Skeletal muscle satellite cell (primary cell): ENCODE results near the gene TMCO6. TPM values are rescaled to one million over a fixed set of nuclear protein-coding genes. Genes with fewer than 3 reads are reported as not detected.
A peak's percentile ranks its signal among the peaks of the same experiment; 100 is the strongest.
"Not testable (repeated sequence)": the region's sequence is repeated elsewhere in the genome, so short reads cannot be mapped to it uniquely, and the experiment has no call there.

Experiments
- H3K27me3 ChIP-seq: 2 replicates; pipeline ENCODE4 v1.7.0; 2013; ENCODE audit warnings: low read length; ENCODE audit not compliant: control insufficient read depth, insufficient read depth
- H3K36me3 ChIP-seq: 2 replicates; pipeline ENCODE4 v1.7.0; 2013; ENCODE audit warnings: mild to moderate bottlenecking, control low read depth, low read length; ENCODE audit not compliant: insufficient read depth
- H3K4me1 ChIP-seq: 2 replicates; pipeline ENCODE4 v1.7.0; 2013; ENCODE audit warnings: low read length; ENCODE audit not compliant: control insufficient read depth, insufficient read depth
- H3K4me2 ChIP-seq: 2 replicates; pipeline ENCODE4 v1.7.0; 2013; ENCODE audit warnings: mild to moderate bottlenecking, low read length
- H3K4me3 ChIP-seq: 2 replicates; pipeline ENCODE4 v1.7.0; 2013; ENCODE audit warnings: low read length
- H3K9ac ChIP-seq: 2 replicates; pipeline ENCODE4 v1.7.0; 2013; ENCODE audit warnings: mild to moderate bottlenecking, low read depth, low read length, moderate library complexity
- H3K9me3 ChIP-seq: replicated peaks from 2 replicates; pipeline ENCODE4 v1.7.0; 2013; ENCODE audit warnings: mild to moderate bottlenecking, control low read depth, low read length
- total RNA-seq: library from RNA; depleted of rRNA; stranded (reverse); fragments of >200 nt; gene quantifications from 2 replicates; pipeline ENCODE4 v1.2.3, GENCODE V29; 2012; rRNA removed

Gene TMCO6
- total RNA-seq = 20.3 and 29.1 TPM in 2 replicates

DNA sequence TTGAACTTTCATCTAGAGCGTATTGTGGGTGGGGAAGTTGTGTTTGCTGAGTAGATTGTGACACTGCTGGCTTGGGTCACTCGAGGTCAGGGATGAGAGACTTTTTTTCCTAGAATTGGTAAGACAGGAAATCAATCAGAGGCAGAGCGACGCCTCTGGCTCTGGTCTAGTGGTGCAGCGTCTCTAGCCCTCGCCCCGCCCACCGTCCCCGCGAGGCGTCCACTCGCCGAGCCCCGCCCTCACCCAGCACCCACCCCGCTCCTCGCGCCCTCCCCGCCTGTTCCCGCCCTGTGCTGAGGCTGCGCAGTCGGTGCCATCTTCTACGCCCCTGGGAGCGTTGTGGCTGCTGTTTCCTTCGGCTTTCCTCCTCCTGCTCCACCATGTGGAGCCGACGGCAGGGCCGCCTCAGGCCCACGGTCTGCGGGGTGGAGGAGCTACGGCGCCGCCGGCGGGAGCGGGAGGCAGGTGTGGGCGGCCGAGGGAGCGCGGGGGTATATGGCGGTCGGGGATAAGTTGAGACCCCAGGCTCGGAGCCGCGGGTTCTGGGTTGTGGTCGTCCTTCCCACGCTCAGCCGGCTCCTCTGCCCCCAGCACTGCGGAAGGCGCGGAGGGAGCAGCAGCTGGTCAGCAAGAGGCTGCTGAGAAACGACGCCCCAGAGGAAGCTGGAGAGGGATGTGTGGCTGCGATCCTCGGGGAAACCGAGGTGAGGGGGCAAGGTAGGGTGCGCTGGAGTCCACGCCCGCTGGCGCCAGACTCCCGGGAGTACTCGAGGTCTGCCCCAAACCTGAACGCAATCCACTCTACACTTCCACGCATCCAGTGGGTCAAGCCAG lies at the start of gene TMCO6:
Gene TMCO6 (plus strand): TSS at position 304 of the 834 bp plus-strand sequence. CDS start 77 bp downstream, at position 381.
- peak within 1 kb of the TSS; percentile 87 for H3K9ac ChIP-seq
- no peaks in the 10 kb centered on the region for H3K9me3 ChIP-seq
- H3K4me3 ChIP-seq = peak within 1 kb of the TSS; percentile 85

GRCh38 chr5:140590861-140591260 lies 48.4 kb upstream of the TMCO6 start:
- Histone ChIP-seq H3K27me3 (peaks cover 3% of the 10 kb centered on the region), H3K36me3 (no peaks in the 10 kb centered on the region), H3K4me3 (no peak overlapping the region), H3K9ac (no peak overlapping the region), H3K9me3 (no peaks in the 10 kb centered on the region), H3K4me2 (no peak overlapping the region), H3K4me1 (peaks cover 25% of the 10 kb centered on the region)

More for the DNA sequence above, at the start of gene TMCO6:
- Histone ChIP-seq H3K36me3 (peaks cover 18% of the 10 kb centered on the region), H3K4me2 (peak within 1 kb of the TSS; percentile 99), H3K4me1 (peaks cover 10% of the 10 kb centered on the region), H3K27me3 (no peaks in the 10 kb centered on the region)

- no peak overlapping the region for H3K4me3 ChIP-seq
Observed at GRCh38 chr5:140591747-140592372, 47.4 kb upstream of the TMCO6 start.

DNA sequence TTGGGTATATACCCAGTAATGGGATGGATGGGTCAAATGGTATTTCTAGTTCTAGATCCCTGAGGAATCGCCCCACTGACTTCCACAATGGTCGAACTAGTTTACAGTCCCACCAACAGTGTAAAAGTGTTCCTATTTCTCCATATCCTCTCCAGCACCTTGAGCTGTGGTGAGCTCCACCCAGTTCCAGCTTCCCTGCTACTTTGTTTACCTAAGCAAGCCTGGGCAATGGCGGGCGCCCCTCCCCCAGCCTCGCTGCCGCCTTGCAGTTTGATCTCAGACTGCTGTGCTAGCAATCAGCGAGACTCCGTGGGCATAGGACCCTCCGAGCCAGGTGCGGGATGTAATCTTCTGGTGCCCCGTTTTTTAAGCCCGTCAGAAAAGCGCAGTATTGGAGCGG lies 46.2 kb upstream of the TMCO6 start:
- H3K9me3 ChIP-seq, H3K9ac ChIP-seq, H3K4me2 ChIP-seq, H3K36me3 ChIP-seq, H3K4me3 ChIP-seq: not testable (repeated sequence)
- Histone ChIP-seq H3K4me1 (peaks cover 25% of the 10 kb centered on the region), H3K27me3 (peaks cover 19% of the 10 kb centered on the region)

More at GRCh38 chr5:140591747-140592372, 47.4 kb upstream of the TMCO6 start:
- Histone ChIP-seq H3K4me2 (peak overlapping the region; percentile 21), H3K9ac (no peak overlapping the region), H3K36me3 (no peaks in the 10 kb centered on the region), H3K4me1 (peaks cover 25% of the 10 kb centered on the region), H3K9me3 (no peaks in the 10 kb centered on the region), H3K27me3 (peaks cover 10% of the 10 kb centered on the region)

DNA sequence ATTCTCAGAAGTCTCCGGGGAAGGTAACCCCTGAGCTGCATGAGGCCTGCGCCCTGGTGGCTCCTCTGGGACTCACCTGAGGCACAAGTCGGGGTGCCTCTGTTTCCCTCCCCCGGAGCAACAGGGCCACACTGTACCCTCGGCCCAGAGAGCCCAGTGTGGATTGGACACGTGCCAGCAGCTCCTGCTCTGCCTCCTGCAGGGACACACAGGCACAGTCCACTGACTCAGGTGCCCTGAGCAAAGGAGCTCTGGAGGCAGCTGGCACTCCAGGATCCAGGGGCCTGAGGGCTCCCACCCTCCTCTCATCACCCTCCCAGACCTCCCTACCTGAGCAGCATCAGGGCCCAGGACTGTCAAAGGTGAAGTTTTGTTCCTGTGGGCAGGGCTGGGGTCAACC lies 45.1 kb upstream of the TMCO6 start:
- no peak overlapping the region for H3K9ac ChIP-seq
- H3K36me3 ChIP-seq = no peaks in the 10 kb centered on the region

DNA sequence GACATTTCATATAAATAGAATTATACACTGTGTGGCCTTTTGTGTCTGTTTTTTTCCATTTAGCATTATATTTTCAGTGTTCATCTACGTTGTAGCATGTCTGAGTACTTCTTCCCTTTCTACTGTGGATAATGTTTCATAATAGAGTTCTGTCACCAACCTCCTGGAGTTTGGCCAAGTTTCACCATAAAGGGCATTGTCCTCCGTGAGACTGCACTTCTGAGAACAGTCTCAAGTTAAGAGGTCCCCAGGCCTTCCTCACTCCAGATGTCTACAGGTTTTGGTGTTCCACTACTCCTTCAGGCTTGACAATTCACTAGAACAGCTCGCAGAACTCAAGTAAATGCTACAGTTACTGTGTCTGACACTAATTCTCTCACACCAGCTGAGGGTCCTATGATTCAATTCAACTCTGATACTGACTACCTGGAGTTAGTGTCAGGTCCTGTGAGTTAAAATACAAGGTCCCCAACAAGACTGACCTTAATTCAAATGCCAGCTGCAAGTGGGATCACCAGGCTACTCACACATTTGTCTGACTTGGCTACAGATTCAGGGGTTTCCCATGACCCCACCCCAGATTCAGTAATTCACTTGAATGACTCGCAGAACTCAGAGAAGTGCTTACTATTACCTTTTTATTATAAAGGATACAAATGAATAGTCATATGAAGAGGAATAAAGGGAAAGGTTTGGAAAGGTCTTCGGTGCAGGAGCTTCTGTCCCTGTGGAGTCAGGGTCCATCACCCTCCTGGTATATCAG lies 43.5 kb upstream of the TMCO6 start:
- H3K4me2 ChIP-seq = no peak overlapping the region
- no peaks in the 10 kb centered on the region for H3K36me3 ChIP-seq
- peaks cover 9% of the 10 kb centered on the region for H3K4me1 ChIP-seq
- no peak overlapping the region for H3K4me3 ChIP-seq
- no peak overlapping the region for H3K9ac ChIP-seq
- no peaks in the 10 kb centered on the region for H3K9me3 ChIP-seq
- H3K27me3 ChIP-seq = peaks cover 22% of the 10 kb centered on the region

More for the DNA sequence above, 45.1 kb upstream of the TMCO6 start:
- Histone ChIP-seq H3K27me3 (peaks cover 22% of the 10 kb centered on the region), H3K9me3 (no peaks in the 10 kb centered on the region), H3K4me1 (peaks cover 17% of the 10 kb centered on the region), H3K4me2 (no peak overlapping the region), H3K4me3 (no peak overlapping the region)

GRCh38 chr5:140596321-140596741 lies 42.9 kb upstream of the TMCO6 start:
- Histone ChIP-seq H3K4me3 (no peak overlapping the region), H3K9ac (no peak overlapping the region), H3K4me1 (peaks cover 9% of the 10 kb centered on the region), H3K36me3 (no peaks in the 10 kb centered on the region), H3K9me3 (no peaks in the 10 kb centered on the region), H3K27me3 (peaks cover 22% of the 10 kb centered on the region), H3K4me2 (no peak overlapping the region)

DNA sequence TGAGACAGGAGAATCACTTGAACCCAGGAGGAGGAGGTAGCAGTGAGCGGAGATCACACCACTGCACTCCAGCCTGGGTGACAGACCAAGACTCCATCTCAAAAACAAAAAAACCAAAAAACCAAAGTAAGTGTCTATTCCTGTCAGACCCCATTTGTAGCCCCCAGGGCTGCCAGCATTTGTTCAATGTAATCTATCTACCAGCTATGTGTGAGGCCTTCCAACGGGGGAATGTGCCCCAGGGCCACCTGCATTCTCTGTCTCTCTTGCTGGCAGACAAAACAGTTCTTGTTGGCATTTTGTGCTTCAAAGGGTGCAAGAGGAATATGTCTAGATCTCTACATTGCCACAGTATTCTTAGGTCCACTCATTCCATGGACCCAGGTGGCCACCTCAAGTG lies 40.4 kb upstream of the TMCO6 start:
- peaks cover 3% of the 10 kb centered on the region for H3K4me1 ChIP-seq
- no peak overlapping the region for H3K9ac ChIP-seq
- no peak overlapping the region for H3K4me2 ChIP-seq

DNA sequence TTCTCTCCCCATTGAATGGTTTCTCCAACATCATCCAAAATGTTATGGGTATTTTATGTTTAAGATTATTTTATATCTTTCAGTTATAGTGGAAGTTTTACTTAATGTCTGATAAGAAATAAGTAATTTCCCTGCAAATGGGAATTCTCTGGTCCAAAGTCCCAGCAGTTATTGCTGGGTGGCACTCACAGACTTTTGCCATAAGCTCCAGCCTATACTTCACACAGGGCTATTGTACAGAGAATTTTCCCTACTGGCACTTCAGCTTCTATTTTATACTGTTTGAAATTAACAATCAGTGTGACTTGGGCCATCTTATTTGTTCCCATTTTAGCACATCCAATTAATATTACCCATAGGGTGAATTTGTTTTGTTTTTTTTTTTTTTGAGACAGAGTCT lies 39.2 kb upstream of the TMCO6 start:
- H3K4me2 ChIP-seq = no peak overlapping the region
- H3K9ac ChIP-seq = no peak overlapping the region
- no peak overlapping the region for H3K4me3 ChIP-seq
- H3K4me1 ChIP-seq = peaks cover 3% of the 10 kb centered on the region
- H3K9me3 ChIP-seq = no peaks in the 10 kb centered on the region
- H3K36me3 ChIP-seq = no peaks in the 10 kb centered on the region
- H3K27me3 ChIP-seq = peaks cover 22% of the 10 kb centered on the region

More for the DNA sequence above, 40.4 kb upstream of the TMCO6 start:
- Histone ChIP-seq H3K9me3 (no peaks in the 10 kb centered on the region), H3K4me3 (no peak overlapping the region), H3K27me3 (peaks cover 22% of the 10 kb centered on the region), H3K36me3 (no peaks in the 10 kb centered on the region)

DNA sequence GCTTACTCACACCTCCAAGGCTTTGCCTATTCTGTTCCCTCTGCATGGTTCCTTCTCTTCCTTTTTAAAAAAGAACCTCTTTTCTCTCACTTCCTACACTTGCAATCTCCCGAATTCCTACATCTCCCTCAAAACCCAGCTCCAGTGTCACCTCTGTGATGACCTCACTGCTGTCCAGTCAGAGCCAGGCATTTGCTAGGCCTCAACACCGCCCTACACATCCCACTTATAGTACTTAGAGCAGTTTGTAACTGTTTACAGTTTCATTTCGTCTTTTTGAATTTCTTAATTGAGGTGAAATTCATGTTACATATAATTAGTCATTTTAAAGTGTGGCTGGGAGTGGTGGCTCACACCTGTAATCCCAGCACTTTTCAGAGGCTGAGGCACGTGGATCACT lies 37.1 kb upstream of the TMCO6 start:
- no peak overlapping the region for H3K4me2 ChIP-seq
- peaks cover 10% of the 10 kb centered on the region for H3K27me3 ChIP-seq
- no peaks in the 10 kb centered on the region for H3K9me3 ChIP-seq
- no peaks in the 10 kb centered on the region for H3K36me3 ChIP-seq
- H3K4me1 ChIP-seq = peaks cover 3% of the 10 kb centered on the region
- no peak overlapping the region for H3K4me3 ChIP-seq
- no peak overlapping the region for H3K9ac ChIP-seq

DNA sequence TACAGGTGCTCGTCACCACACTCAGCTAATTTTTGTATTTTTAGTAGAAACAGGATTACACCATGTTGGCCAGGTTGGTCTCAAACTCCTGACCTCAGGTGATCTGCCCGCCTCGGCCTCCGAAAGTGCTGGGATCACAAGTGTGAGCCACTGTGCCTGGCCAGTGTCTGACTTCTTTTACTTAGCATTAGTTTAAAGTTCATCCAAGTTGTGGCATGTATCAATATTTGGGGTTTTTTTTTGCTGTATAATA lies 35.9 kb upstream of the TMCO6 start:
- not testable (repeated sequence) for H3K9me3 ChIP-seq, H3K4me1 ChIP-seq, H3K27me3 ChIP-seq, H3K36me3 ChIP-seq, H3K9ac ChIP-seq, H3K4me2 ChIP-seq, H3K4me3 ChIP-seq
